GM21786 (cell line): Measurements from ENCODE around the gene CPN2.

Source experiments
- ATAC-seq: cut with Tn5 transposase; IDR thresholded peaks from one replicate; pipeline ENCODE4 v1.9.1; 2021; ENCODE audit not compliant: unreplicated experiment

CPN2 gene

GRCh38 chr3:194298331-194299227, 52.5 kb downstream of the CPN2 start:
- ATAC-seq: no peak

DNA sequence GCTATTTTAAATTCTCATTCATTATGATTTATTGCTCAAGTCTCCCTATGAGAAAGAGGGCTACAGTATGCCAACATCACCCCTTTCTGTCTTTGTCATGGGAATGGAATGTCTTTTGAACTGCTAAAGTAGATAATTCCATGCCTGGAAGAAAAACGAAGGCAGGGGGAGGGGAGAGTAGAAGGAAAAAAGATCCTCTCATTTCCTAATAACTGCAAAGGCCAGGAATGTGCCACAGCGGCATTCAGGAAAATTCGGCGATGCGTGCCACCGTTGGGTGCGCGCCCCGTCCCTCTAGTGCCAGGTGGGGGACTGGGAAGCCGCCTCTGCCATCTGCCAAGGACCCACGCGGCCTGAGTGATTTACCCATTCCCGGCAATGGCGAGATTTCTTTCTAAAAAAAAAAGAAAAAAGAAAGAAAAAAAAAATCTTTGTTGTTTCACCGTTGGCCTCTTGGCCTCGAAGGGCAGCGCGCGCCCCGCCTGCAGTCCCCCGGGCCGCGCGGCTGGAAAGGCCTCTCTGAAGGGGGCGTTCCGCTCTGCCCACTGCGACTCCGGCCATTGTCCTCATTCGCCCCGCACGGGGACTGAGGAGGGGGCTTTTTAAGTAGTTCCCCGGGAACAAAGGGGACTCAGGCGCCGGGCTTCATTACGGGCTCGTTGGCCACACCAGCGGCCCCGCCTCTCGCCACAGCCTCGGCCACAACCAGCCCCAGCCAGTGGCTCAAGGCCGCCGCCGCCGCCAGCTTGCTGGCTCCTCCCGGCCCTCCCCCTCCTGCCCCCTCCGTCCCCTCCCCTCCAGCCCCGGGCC, 54.5 kb downstream of the CPN2 start:
- no peak for ATAC-seq

DNA sequence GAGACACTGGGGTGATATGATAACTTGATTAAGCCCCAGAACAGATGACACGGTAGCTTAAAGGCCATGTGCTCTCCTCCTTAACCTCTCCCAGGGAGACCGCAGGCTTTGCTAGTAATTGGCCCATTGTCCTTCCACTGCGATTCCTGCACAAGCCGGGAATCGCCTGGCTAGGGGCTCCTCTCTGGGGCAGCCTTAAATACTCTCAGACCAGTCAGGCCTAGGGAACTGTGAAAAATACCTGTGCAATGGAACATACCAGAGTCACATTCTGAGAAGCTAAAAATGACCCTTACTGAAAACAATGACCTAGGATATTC, 56.3 kb downstream of the CPN2 start:
- no peak for ATAC-seq

DNA sequence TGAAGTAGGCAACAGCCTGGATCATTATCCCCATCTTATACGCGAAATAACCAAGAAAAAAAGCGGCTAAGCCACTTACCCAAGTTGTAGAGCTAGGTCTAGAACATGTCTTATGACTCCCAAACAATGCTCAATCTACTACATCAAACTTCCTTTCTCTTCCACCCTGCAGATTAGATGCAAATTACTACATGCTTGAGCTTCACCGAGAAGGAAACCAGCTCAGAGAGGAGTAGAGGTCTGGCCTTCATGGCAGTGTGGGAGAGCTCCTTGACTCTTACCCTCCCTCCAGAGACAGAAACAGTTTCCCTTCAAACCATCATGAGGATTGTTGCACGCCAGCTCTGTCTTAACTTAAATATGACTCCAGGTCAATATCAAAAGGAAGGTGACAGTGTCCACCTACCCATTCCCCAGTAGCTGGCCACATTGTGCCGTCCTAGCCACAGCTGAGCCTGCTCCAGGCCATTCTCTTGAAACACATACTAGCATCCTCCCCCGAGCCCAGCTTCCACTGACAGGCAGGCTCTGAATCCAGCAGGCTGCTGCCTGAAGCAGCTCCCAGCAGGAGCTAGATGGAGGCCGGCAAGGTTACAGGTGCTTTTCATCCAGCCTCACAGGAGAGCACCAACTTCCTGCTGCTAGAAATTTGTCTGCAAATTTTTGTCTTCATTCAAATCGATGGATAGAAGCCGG, 56.8 kb downstream of the CPN2 start:
- no peak for ATAC-seq

- ATAC-seq: no peak
These were observed 57.5 kb downstream of the CPN2 start for GRCh38 chr3:194293546-194294198.

DNA sequence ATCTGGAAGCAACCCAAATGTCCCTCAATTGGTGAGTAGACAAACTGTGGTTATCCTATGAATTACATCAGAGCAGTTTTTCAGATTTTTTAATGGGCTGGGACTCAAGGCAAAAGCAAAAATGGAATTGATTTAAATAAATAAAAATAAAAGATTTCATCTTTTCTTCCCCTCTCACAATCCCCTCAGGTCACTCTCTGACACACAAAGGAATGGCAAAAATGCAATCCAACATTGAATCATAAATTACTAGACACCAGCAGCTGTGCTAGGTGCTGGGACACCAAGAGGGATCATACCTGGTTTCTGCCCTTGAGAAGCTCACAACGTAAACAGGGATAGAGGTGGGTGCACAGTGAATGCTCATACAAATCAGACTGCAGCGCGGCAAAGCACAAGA, 58.8 kb downstream of the CPN2 start:
- no peak for ATAC-seq
